Left kidney (tissue), 2 donors: ENCODE measurements around the gene SCTR. TPM values are rescaled to one million over a fixed set of nuclear protein-coding genes. Genes with fewer than 3 reads are reported as not detected.

Experiments
- DNase-seq: peaks from one replicate; pipeline ENCODE4 v3.0.0-alpha.2; 2013
- polyA plus RNA-seq: library from polyadenylated mRNA; unstranded; fragments of 120-200 nt; gene quantifications from one replicate; pipeline ENCODE4 v1.2.1, GENCODE V29; 2013; ENCODE audit not compliant: insufficient read length

SCTR gene
- polyA plus RNA-seq, 1 donor, result 16.1 TPM

DNA sequence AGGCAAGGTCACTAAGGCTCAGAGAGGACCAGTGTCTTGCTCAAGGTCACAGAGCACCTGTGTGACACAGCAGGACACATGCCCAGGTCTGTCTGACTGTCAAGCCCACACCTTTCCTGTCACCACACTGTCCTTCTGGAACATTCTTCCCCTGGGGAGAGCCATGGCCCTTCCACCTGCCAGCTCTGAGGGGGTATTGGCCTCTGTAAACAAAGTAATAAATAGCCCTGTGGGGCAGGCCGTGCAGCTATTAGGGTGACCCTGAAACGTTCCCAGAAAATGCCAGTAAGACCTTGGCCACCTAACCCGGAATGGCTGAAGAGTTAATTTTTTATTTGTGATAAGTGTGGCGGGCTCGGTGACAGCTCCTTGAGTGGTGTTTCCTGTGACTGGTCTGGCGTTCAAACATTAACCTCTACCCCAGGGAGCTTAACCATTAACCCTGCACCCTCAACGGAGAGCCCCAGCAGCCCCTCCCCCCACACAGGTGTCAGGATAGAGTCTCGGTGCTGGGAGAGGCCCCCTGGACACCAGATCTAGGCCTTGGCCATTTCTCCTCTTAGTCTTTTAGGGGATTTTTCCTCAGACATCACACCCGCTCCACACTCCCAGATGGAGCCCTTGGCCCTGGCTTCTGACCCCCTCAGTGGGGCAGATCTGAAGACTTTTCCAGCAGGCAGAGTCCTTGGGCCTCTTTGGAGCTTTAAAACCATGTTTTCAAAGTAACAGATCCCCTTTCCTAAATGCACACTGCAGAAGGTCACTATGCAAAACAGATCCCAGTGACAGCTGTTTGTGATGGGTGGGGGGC lies 36.6 kb downstream of the SCTR start:
- DNase-seq, result peak; percentile 52

DNA sequence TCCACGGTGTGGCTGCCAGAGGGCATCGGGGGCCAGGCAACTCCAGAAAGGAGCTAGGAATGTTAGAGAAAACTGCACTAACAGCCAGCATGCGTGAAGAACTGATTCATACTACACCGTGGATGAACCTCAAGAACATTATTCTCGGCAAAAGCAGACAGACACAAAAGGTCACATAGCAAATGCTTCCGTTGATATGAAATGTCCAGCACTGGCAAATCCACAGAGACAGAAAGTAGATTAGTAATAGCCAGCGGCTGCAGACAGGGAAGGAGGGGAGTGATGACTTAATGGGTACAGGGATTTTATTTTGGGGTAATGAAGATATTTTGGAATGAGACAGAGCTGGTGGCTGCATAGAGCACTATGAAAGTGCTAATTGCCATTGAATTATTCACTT lies 37.4 kb downstream of the SCTR start:
- DNase-seq, result no peak

DNA sequence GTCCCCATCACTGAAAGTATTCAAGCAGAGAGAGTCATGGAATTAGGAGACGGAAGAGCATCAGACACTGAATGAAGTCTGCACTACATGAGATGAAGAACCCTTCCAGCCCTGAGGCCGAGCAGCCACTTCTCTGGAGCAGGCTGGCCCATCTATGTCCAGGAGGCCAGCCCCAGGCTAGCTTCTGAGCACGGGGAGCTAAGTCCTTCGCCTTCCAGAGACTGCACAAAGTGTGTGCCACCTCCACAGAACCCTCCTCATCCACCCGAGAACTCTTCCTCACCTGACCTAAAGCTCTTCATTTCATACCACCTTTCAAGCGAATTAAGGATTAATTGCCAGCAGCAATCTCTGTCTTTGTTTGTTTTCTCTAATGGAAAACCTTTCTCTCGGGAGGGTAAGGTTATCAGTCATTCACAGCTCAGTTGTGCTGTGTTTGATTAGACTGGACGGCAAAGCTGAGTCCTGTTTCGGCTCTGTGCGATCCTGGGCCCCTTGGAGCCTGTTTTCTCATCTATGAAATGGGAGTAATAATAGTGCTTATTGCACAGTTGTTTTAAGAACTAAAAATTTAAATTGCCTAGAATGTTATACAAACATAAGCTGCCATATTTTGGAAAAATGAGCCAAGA lies 38.0 kb downstream of the SCTR start:
- DNase-seq, result no peak

DNA sequence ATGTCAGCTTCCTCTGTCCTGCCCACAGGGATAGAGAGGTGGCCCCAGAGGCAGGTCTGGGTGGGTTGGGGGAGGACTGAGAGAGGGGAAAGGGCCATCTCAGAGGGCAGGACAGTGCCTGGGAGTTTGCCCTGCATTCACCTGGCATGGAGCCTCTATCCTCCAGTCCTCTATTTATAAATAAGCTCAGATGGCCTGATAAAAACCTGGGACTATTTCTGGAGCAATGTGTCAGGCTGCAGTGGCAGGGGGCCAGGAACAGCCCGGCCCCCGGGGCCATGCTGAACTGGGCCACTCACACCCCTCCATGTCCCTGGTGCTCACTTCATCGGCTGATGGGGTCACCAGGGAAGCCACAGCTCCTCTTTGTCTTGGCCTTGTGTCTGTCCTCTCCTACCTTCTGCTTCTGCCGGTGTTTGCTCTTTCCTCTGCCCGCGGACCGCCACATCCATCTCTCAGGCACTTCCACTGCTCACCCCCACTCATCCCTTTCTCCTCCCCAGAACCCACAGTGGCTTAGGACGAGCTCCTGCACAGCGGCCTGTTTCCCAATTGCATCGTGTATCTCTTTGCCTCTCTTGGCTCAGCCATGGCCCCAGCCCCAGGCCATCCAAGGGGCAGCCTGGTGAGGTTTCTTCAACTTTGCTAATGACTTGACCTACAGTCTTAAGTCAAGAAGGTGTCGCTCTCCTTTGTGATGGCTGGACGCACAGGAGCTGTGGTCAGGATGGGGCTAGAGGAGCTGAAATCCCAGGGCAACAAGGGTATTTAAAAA lies 38.8 kb downstream of the SCTR start:
- no peak for DNase-seq

DNA sequence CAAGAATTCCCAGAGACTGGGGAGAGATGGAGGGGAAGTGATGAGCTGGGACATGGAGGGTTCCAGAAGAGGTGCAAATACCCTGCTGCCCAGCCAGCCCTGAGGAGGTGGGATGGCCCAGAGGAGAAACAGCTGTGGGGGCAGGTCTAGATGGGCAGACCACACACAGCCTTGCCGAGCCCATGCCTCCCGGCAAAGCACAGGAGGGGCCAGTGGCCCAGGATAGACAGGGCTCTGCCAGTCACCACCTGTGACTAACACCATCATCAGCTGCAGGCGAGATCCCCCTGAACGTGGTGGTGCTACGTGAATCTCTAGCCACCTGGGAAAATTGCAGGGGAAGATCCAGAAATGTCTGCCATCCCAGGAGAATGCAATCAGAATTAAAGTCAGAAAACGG lies 39.4 kb downstream of the SCTR start:
- DNase-seq, result no peak

DNA sequence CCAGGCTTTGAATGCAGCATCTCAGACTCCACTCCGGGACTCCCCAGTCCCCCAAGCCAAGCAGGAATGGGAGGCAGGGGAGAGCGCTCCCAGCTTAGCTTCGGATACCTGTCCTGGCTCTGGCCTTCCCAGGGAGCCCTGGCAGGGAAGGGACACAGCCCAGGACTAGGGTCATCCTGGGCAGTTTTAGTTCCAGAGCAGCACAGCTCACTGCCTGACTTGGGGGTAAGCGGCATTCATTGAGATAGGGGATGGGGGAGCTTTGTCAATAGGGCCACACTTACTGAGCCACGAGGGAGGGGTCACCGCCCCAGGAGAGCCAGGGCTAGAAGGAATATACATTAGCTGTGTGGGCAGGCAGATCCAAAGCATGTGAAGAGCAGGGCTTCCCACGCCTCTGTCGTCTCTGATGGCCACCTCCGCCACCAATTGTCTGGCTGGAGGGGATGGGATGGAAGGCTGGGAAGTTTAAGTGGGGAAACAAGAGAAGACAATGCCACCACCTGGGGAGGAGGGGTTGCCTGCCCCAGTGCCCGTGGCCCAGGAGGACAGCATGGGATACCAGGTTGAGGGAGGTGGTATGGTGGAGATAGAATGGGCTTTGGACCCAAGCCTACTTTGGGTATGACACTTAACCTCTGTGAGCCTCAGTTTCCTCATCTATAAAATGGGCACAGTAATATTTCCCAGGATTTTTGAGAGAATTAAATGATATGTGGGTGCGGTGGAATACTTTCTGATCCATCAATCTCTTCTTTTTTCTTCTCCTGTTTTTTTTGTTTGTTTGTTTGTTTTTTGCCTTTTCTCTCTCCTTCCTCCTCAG lies 40.2 kb downstream of the SCTR start:
- DNase-seq, result no peak

DNA sequence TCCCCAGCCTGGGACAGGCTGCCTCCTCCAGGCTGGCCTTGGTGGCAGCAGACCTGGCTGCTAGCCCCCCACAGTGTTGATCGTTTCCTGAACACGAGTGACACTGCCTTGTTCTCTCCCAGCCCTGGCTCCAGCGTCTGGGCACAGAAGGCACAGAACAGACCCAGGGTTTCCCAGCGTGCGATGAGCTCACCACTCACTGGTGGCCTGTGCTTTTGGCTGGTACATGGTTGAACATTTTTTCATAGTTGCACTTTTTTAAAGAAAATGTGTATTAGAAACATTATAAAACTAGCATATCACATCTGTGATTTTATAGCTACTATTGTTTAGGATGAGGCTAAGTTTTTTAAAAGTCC lies 40.9 kb downstream of the SCTR start:
- no peak for DNase-seq

DNA sequence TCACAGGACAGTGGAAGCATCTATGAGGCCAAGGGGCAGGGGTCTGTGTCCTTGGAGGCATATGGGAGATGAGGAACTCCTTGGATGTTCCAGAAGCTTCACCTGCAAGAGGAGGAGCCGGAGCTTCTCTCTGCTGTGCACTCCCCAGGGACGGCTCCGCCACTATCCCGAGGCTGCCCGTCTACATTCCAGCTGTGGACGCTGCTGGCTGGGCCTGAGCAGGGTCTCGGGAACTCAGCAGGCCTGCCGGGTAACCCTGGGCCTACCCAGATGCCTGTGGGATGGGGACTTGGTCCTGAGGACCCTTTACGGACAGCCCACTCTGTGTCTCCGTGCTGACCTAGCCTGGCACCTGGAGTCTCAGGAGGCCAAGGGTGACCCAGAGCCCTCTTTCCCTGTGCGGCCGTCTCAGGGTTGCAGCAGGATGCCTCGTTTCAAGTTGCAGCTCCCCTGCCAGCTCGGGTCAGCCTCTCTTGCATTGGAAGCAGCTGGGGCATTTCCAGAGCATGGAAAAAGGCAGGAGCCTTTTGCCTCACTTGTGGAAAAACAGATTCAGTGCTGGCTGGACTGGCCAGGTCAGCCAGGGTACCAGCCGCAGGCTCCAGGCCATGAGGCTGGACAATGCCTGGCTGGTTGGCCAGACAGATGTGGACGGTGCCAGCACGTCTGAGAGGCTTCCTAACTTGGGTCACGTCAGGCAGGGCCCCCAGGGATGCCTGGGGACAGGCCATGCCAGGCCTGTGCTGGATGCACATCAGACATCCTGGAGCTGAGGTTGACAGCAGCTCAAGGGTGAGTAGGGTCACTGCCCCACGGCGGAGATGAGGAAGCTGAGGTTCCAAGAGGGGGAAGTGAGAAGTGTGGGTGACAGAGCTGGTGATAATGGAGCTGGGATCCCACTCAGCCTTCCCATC lies 41.5 kb downstream of the SCTR start:
- DNase-seq, result no peak

DNA sequence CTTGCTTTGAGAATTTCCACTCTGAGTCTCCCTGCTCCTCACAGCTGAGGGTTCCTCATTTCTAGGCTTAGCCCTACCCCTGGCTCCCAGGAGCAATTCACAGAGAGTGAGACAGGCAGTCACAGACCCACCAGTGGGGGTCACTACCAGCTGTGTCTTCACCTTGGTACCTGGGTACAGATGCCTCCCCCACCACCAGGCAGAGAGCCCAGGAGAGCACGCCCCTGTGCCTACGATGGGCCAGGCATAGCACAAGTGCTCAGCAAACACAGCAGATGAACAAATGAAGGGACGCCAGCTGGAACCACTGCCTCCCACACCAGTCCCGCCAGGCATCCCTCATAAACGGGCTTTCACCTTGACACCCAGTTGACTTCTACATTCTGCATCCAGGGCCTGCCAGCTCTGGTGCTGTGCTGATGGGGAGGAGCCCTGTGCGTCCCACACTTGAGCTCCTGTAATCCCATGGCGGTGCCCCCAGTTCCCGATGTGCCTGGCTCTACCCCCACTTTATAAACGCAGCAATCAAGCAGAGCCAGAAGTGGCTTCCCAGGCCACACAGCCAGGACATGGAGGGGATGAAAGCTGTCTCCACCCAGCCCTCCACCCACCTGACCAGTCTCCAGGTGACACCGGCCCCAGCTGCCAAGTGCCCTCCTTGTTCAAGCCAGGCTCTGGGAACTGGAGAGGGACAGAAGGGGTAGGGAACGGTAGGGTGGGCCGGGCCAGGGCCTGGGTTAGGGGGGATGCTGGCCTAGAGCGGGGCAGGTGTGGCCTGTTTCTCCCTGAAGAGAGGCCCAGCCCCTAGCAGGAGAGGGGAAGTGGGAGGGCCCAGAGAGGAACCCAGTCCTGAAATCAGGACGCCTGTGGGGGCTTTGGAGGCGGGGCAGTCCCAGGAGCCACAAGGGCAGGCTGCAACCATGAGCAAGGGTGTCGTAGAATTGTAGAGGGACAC lies 42.5 kb downstream of the SCTR start:
- DNase-seq, result no peak

DNA sequence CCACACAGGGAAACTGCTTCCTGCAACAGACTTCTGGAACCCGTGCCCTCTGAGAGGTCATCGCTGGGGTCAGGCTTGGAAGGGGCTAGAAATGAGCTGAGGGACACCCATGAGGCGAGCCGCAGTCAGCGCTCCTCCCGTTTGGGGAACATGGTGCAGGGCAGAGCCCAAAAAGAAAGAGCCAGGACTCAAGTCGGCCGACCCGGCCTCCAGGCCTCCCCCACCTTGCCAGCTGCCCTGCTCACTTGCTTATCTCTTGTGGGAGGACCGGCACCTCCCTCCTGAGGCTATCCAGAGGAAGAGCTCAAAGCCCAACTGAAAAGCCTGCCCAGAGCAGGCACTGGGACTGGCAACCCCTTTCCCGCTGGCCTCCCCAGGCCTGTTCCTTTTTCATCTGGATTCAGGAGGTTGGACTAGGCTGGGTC lies 43.6 kb downstream of the SCTR start:
- DNase-seq, result no peak

DNA sequence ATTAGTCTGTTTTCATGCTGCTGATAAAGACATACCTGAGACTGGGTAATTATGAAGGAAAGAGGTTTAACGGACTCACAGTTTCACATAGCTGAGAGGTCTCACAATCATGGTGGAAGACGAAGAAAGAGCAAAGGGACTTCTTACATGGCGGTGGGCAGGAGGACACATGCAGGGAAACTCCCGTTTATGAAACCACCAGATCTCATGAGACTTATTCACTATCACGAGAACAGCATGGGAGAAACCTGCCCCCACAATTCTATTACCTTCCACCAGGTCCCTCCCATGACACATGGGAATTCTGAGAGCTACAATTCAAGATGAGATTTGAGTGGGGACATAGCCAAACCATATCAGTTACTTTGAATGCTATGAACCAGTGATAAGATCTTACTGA lies 44.1 kb downstream of the SCTR start:
- no peak for DNase-seq

DNA sequence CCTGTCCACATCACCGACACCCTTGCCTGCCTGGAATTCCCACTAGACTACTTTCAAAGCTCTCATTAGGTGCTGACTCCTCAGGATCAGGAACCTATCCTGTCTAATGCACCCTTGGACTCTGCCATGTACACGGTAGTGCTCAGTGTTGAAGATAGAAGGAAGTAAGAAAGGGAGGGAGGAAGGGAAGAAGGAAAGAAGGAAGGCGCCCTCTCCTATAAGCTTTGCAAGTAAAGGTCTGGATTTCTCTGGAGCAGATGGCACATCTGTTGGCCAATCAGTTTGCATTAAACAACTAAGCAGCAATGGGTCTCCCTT lies 45.3 kb downstream of the SCTR start:
- no peak for DNase-seq

DNA sequence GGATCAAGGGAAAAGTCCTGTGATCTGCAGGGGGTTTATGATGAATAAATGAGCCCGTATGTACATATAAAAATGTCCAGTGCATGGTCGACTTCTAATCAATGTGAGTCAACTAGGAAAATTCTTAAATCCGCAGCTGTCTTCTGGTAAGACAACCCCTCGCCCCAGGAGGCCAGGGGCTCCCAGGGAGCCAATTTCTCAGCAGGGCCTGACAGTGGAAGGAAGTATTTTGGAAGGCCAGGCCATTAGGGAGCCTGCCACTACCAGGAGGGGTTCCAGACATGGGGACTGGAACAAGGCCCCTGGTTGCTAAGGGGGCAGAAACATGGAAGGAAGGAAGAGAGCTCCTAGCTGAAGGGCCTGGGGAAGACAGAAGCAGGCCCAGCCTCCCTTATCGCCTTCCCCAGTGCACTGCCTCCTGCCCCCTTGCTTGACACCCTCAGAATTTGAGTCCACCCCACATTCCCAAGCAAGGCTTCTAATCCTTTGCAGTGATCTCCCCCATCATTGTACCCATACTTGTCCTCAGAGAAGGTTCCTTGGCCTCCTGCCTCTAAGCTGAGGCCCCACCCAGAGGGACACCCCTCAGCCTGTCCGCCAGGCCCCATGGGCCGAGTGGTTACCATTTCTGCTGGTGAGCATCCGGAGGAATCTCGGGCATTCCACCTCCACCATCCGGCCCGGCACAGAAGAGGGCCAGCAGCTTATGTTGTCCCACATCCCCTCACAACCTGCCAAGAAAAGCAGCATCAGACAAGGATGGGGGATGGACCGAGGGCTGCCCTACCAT lies 45.9 kb downstream of the SCTR start:
- DNase-seq, result no peak

DNA sequence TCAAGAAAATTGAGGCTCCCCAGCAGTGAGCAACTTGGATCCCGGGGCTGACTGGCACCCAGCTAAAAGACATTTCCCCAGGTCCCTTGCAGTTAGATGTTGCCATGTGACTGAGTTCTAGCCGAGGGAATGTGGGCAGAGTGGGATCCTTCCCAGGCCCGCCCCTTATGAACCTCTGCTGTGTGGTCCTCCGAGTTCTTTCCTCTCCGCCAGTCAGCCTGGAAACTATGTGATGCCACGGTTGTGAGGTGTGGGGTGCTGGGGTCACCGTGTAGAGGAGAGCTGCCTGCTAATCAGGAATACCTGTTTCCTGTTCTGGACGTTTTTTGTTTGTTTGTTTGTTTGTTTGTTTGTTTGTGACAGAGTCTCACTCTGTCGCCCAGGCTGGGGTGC lies 47.2 kb downstream of the SCTR start:
- no peak for DNase-seq

DNA sequence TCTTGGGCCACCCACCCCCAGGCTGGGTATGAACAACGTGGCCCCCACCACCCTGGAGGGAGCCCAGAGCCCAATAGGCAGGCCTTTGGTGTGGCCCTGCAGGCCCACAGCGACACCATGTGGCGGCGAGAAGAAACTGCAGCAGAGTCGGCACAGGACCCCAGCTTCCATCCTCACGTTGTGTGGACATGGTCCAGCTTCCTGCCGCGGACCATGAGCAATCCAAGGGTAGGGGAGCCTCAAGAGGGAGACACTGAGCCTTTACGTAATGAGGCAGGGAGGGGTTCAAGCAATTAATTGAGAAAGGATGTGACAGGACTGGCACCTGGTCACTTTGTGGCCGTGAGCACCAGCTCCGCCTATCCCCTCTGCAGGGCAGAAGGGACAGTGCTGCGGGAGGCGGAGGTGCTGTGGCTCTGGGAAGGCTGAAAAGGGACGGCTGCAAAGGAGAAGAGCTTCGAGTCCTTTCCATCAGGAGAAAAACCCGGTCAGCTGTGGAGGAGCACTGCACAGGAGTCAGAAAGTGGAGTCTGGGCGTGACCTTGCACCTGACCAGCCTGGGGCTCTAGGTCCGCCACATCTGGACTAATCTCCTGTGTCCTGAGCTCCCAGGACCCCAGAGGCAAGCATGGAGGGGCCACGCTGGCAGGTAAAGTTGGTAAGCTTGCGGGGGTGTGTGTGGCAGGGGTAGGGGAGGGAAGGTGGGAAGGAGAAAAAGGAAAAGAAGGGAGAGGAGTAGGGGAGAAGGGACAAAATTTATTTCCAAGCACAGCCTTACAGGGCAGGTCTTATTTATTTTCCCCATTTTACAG lies 47.8 kb downstream of the SCTR start:
- DNase-seq, result peak; percentile 72

DNA sequence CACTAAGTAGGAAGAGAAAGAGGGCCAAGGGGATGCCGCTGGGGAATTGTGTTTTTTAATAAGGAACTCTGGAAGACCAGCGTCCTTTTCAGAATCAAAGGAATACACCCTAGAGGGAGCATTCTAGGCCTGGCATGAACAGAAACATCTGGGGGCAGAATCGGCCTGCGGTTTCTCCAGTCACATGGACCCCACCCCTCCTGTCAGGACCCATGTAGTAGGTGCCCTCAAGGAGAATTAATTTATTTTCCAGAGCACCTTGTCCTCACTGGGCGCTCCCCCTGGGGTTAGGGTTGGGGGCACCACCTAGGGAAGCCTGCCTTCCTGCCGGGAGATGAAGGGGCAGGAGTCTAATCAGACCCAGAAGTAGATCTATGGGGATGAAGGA lies 48.4 kb downstream of the SCTR start:
- DNase-seq, result no peak

DNA sequence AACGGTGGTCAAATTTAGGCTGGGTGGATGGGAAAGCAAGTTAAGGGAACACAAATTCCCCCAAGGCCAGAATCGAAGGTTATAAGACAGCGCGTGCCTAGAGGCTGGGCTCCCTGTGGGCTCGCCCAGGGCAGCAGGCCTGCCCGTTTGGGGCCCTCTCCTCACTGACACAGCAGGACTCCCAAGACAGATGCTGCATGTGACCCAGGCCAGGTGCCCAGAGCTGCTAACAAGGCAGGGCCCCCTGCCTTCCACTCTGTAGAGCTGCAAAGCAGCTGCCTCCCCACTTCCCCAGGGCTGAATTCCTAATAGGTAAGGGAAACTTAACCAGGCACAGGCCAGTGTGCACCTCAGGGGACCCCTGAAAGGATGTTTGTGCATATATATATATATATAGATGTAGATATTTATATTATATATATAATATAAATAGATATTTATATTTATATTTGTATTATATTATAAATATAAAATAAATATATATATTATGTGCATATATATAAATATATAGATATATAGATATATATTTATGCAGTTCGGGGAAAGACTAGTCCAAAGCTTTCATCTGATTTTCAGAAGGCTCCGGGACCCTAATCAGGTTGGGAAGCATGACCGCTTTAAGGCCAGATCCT lies 48.9 kb downstream of the SCTR start:
- DNase-seq, result no peak
